OCI-LY1 (cell line): Measurements from ENCODE around the gene CDC6.

Experiments used
- CTCF ChIP-seq: fragments of 200-600 bp; sonication (generic), shearing (Covaris generic); IDR thresholded peaks from 2 replicates; pipeline ENCODE4 v1.5.1; 2017; ENCODE audit warnings: mild to moderate bottlenecking, antibody characterized with exemption, low read length, moderate library complexity, mixed read lengths
- EZH2 ChIP-seq: fragments of 200-600 bp; sonication (generic), shearing (Covaris generic); IDR thresholded peaks from 2 replicates; pipeline ENCODE4 v1.8.0; 2017; ENCODE audit warnings: borderline replicate concordance, mixed run types, mild to moderate bottlenecking, antibody characterized with exemption, low read length, moderate library complexity, mixed read lengths

GRCh38 chr17:40329839-40330794 is 42.4 kb downstream of the CDC6 start:
- TF ChIP-seq CTCF (no peak), EZH2 (no peak)
